Mesothelial cell of epicardium (in vitro differentiated cells): ENCODE data around the gene CD247. TPM values are rescaled to one million over a fixed set of nuclear protein-coding genes. Genes with fewer than 3 reads are reported as not detected.

Source experiments
- DNase-seq, 2 experiments: peaks; one replicate each; pipeline ENCODE4 v3.0.0; 2021; ENCODE audit warnings: low spot score in 2 of 2; ENCODE audit not compliant: unreplicated experiment in 2 of 2
- H3K27ac Mint-ChIP-seq: 2 replicates; pipeline ENCODE4 v1.8.0; 2021; ENCODE audit warnings: mixed read lengths
- H3K27me3 Mint-ChIP-seq: 2 replicates; pipeline ENCODE4 v1.8.0; 2021; ENCODE audit warnings: low read depth, mixed read lengths
- H3K36me3 Mint-ChIP-seq: 2 replicates; pipeline ENCODE4 v1.8.0; 2021; ENCODE audit warnings: mixed read lengths
- H3K4me1 Mint-ChIP-seq: 2 replicates; pipeline ENCODE4 v1.8.0; 2021; ENCODE audit warnings: mixed read lengths
- H3K4me3 Mint-ChIP-seq: 2 replicates; pipeline ENCODE4 v1.8.0; 2021; ENCODE audit warnings: mild to moderate bottlenecking, moderate library complexity, mixed read lengths
- H3K9me3 Mint-ChIP-seq: 2 replicates; pipeline ENCODE4 v1.8.0; 2021; ENCODE audit warnings: mixed read lengths
- CTCF ChIP-seq: fragments of 200-600 bp; sonication (generic); IDR thresholded peaks from one replicate; pipeline ENCODE4 v1.5.0; 2021; ENCODE audit warnings: antibody characterized with exemption; ENCODE audit not compliant: unreplicated experiment
- total RNA-seq: library from RNA; stranded (reverse); gene quantifications from 3 replicates; pipeline ENCODE4 v1.2.1, GENCODE V29; 2021

Gene CD247
- 0.13 to 0.36 TPM (median 0.22 TPM) in 3 replicates for total RNA-seq

GRCh38 chr1:167518331-167518700 lies at the start of gene CD247:
CD247 (minus strand) TSS chr1:167518529; CDS start chr1:167518465, 64 bp downstream.
- no peak for TF ChIP-seq CTCF
- Mint-ChIP-seq H3K4me1 (no peaks in the 10 kb centered on the region), H3K27me3 (no peaks in the 10 kb centered on the region), H3K4me3 (no peak within 1 kb of the TSS), H3K36me3 (no peaks in the 10 kb centered on the region), H3K27ac (no peak within 1 kb of the TSS), H3K9me3 (peaks cover 17% of the 10 kb centered on the region)
- DNase-seq: no peak

- Mint-ChIP-seq H3K36me3 (no peaks in the 10 kb centered on the region), H3K27me3 (no peaks in the 10 kb centered on the region)
Measured at GRCh38 chr1:167567663-167568062, 49.3 kb upstream of the CD247 start.

GRCh38 chr1:167566766-167567165 lies 48.4 kb upstream of the CD247 start:
- Mint-ChIP-seq H3K4me1 (peaks cover 7% of the 10 kb centered on the region), H3K27ac (no peak overlapping the region), H3K27me3 (no peaks in the 10 kb centered on the region), H3K36me3 (no peaks in the 10 kb centered on the region), H3K9me3 (no peaks in the 10 kb centered on the region), H3K4me3 (no peak overlapping the region)
- no peak for DNase-seq
- no peak for TF ChIP-seq CTCF

More at GRCh38 chr1:167567663-167568062, 49.3 kb upstream of the CD247 start:
- no peak overlapping the region for H3K4me3 Mint-ChIP-seq
- DNase-seq: no peak
- no peaks in the 10 kb centered on the region for H3K9me3 Mint-ChIP-seq
- H3K27ac Mint-ChIP-seq: no peak overlapping the region
- peaks cover 7% of the 10 kb centered on the region for H3K4me1 Mint-ChIP-seq
- TF ChIP-seq CTCF: no peak

- no peaks in the 10 kb centered on the region for H3K9me3 Mint-ChIP-seq
- H3K4me1 Mint-ChIP-seq: peaks cover 7% of the 10 kb centered on the region
- H3K27me3 Mint-ChIP-seq: no peaks in the 10 kb centered on the region
- no peak overlapping the region for H3K4me3 Mint-ChIP-seq
- H3K36me3 Mint-ChIP-seq: no peaks in the 10 kb centered on the region
- TF ChIP-seq CTCF: no peak
- DNase-seq: no peak
- H3K27ac Mint-ChIP-seq: no peak overlapping the region
Measured at GRCh38 chr1:167565922-167566321, 47.6 kb upstream of the CD247 start.

GRCh38 chr1:167564612-167565270 lies 46.4 kb upstream of the CD247 start:
- DNase-seq: no peak
- H3K27me3 Mint-ChIP-seq: no peaks in the 10 kb centered on the region
- no peak overlapping the region for H3K4me3 Mint-ChIP-seq
- TF ChIP-seq CTCF: no peak
- no peaks in the 10 kb centered on the region for H3K36me3 Mint-ChIP-seq
- peaks cover 7% of the 10 kb centered on the region for H3K4me1 Mint-ChIP-seq
- H3K27ac Mint-ChIP-seq: no peak overlapping the region
- H3K9me3 Mint-ChIP-seq: no peaks in the 10 kb centered on the region
